COR-L47 (cell line): ENCODE data around the gene BAZ2B.
"Not testable (repeated sequence)": the region's sequence is repeated elsewhere in the genome, so short reads cannot be mapped to it uniquely, and the experiment has no call there.

ENCODE experiments used
- DNase-seq: peaks from one replicate; lab custom pipeline; 2025; lab: John Stamatoyannopoulos, UW

The BAZ2B gene

GRCh38 chr2:159411460-159411859 lies 204.9 kb downstream of the BAZ2B start:
- no peak for DNase-seq

- DNase-seq, result no peak
These were observed 206.1 kb downstream of the BAZ2B start for GRCh38 chr2:159410276-159410675.

DNA sequence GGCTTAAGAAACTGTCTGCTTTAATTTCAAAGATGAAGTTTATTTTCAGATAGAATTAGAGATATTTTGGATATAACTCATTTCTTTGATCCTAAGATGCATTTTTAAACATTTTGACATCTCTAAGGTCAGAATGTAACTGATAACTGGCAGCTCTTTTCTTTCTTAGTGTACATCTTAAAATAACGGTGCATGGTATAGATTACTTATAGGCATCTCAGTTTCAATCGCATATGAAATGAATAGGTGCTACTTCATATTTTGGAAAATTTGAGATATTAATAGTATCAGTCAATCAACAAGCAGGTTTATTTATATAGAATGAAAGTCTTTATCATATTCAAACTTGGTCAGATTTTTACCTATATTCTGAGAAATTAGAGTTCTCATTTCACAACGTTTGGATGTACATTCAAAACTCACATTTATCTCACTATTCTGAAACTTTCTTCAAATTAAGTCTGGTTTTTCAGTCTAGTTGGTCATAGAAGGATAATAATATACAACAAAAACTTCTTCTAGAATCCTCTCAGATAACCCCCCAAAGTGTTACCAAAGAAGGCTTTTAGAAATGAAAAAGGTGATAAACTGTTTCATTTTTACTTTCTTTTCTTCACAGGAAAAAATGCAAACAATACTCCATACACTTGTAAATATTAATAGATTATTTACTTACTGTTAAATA lies 207.1 kb downstream of the BAZ2B start:
- DNase-seq, result no peak

DNA sequence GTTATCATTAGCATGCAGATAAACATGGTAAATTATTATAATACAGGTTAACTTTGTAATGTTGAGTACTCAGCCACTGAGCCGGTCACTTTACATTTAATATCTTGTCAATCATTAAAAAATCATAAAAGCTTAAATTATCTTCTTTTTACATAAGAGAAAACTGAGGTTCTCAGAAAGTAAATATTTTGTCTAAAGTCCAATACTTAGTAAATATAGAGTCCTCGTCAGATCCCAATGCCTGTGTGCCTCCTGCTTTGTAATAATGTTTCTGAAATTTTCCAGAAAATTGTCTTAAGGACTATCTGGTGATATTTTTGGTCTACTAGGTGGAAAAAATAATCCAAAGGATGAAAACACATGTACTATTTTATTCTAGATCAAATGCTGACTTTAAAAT lies 213.6 kb downstream of the BAZ2B start:
- no peak for DNase-seq

DNA sequence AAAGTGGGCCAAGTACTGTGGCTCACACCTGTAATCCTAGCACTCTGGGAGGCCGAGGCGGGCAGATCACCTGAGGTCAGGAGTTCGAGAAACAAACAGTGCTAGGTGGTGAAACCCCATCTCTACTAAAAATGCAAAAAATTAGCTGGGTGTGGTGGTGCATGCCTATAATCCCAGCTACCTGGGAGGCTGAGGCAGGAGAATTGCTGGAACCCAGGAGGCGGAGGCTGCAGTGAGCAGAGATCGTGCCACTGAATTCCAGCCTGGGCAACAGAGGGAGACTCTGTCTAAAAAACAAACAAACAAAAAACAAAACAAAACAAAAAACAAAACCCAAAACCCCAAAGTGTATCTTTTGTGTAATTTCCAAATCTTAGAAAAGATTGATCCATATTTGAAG lies 214.2 kb downstream of the BAZ2B start:
- not testable (repeated sequence) for DNase-seq

DNA sequence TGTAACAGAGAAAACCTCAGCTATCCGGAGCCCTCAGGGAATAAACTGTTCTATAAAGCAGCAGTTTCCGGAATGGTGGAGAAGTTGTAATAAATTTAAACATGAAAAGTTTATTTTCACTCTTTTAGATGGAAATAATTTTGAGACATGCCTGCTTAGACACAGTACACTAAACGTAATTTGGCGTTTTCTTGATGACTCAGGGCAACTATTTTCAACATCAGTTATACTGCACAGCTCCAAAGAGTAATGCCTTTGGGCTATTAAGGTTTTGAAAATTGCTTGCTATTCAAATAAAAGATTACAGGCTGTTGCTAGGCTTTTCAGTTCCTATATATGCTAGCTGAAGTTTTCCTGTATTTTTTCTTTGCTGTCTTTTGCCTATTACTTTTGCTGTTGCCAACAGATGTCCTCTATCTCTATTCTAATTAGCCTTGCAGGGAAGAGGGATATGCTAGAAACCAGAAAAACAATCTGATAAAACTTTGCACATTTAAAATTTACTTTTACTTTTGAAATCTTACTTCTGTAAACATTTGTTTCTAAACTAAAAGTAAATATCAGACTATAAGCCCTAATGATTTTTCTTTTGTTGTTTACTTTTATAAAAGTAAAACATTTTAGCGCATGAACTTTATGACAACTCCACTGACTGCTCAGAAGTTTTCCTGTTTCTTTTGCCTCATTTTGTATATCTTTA lies 216.5 kb downstream of the BAZ2B start:
- no peak for DNase-seq

GRCh38 chr2:159396799-159397198 lies 219.5 kb downstream of the BAZ2B start:
- no peak for DNase-seq

- DNase-seq, result no peak
These were observed 233.8 kb downstream of the BAZ2B start for GRCh38 chr2:159382447-159383028.

GRCh38 chr2:159381574-159381973 lies 234.8 kb downstream of the BAZ2B start:
- DNase-seq, result no peak

DNA sequence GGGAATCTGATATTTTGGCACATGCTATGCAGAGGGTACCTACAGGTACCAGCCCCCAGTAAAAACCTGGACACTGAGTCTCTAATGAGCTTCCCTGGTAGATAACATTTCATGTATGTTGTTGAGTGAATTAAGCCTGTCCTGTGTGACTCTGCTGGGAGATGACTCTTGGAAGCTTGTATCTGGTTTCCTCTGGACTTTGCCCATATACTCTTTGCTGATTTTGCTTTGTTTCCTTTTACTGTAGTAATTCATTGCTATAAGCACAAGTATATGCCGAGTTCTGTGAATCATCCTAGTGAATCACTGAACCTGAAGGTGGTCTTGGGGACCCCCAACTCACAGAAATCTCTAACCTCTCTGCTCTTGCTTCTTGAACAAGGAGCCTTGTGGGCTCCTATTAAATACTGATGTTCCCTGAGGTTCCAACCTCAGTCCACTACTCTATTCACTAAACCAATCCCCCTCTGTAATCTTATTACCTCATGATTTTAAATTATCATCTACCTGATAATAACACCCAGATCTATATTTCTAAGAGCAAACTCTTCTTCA lies 235.6 kb downstream of the BAZ2B start:
- DNase-seq, result no peak

DNA sequence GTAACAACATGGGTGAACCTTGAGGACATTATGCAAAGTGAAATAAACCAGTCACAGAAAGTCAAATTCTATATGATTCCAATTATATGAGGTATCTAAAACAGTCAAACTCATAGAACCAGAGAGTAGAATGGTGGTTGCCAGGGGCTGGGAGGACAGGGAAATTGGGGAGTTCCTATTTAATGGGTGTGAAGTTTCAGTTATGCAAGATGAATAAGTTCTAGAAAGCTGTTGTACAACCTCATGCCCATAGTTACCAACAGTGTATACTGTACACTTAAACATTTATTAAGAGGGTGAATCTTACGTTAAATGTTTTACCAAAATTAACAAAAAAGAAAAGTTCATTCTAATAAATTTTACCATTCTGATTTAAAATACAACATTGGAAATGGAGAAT lies 237.2 kb downstream of the BAZ2B start:
- DNase-seq, result no peak

DNA sequence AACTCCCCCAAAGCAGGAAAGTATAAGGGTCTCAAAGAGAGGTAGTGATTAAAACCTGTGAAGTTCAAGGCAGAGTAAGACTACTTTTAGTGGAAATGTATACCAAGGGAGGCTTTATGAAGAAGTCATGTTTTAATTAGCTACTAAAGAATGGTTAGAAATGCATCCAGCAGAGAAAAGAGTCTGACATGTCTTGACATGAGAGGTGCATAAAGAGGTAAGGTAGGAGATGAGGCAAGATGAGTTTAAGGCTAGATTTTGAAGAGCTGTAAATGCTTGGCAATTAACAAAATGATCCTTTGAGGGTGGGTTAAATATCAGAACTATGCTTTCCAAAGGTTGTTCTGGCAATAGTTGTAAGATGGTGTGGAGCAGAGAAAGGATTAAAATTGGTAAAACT lies 241.1 kb downstream of the BAZ2B start:
- no peak for DNase-seq

DNA sequence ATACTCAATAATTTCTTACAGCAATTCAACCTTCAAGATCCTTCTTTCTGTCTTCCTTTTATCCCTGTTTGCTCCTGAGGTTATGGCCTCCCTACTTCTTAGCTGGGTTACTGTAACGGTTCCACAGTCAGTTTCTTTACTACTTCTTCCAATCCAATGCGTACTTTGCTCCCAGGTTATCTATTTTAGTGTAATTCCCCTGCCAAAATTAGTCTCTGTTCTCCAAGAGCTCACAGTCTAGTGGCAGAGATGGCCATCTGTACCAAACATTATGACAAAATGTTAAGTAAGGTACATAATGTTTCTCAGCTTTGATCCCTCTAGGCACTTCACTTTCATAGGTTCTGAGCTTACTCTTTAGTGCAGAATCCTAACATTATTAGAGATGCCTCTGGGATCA lies 244.8 kb downstream of the BAZ2B start:
- no peak for DNase-seq

- DNase-seq, result no peak
These were observed 249.8 kb downstream of the BAZ2B start for GRCh38 chr2:159366538-159366937.

DNA sequence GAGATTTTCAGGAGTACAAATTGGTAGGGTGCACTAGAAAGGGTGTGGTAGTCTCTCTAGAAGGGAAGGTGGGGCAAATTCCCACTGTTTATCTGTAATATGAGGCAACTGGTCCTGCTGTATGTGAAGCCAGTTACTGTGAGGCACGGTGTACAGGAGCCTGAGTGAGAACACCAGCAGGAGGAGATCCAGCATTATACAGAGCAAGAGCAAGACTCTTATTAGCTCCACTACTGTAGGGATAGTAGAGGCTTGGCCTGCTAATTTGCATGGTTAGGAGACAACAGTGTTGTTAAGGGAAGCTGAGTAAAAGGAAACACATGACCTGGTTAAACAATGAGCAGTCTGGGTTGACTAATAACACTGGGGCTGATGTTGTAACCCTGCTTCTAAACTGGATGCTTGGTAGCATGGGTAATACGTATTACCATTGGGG lies 253.5 kb downstream of the BAZ2B start:
- no peak for DNase-seq

- no peak for DNase-seq
These were observed 254.3 kb downstream of the BAZ2B start for GRCh38 chr2:159362094-159362493.

DNA sequence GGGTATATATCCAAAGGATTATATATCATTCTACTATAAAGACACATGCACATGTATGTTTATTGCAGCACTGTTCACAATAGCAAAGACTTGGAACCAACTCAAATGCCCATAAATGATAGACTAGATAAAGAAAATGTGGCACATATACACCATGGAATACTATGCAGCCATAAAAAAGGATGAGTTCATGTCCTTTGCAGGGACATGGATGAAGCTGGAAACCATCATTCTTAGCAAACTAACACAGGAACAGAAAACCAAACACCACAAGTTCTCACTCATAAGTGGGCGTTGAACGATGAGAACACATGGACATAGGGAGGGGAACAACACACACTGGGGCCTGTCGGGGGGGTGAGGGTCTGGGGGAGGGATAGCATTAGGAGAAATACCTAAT lies 254.7 kb downstream of the BAZ2B start:
- DNase-seq, result not testable (repeated sequence)

DNA sequence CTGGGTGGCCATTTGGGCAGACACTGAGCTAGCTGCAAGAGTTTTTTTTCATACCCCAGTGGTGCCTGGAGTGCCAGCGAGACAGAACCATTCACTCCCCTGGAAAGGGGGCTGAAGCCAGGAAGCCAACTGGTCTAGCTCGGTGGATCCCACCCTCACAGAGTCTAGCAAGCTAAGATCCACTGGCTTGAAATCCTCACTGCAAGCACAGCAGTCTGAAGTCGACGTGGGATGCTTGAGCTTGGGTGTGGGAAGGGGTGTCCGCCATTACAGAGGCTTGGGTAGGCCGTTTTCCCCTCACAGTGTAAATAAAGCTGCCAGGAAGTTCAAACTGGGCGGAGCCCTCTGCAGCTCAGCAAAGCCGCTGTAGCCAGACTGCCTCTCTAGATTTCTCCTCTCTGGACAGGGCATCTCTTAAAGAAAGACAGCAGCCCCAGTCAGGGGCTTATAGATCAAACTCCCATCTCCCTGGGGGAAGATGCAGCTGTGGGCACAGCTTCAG lies 260.2 kb downstream of the BAZ2B start:
- no peak for DNase-seq

- no peak for DNase-seq
These were observed 264.4 kb downstream of the BAZ2B start for GRCh38 chr2:159351977-159352376.

- no peak for DNase-seq
These were observed 266.6 kb downstream of the BAZ2B start for GRCh38 chr2:159349674-159350299.

GRCh38 chr2:159326569-159327255 lies 289.6 kb downstream of the BAZ2B start:
- DNase-seq, result no peak

DNA sequence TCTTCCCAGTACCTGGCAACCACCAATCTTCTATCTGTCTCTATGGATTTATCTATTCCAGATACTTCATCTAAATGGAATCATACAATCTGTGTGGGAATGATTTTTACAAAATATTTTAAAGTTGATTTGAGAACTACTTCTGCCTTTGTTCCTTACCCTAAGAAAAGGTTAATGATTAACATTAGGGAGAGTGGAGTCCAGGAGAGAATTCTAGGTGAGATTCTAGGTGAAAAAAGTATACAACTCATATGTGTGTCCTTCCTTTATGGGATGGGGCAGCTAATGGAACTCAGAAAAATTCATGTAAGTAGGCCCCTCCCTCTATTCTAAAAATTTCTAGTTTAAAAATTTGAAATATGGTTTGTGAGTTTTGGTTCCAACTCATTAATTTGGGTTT lies 293.9 kb downstream of the BAZ2B start:
- DNase-seq, result no peak
